ENCODE data around the gene JPT2. TPM values are rescaled to one million over a fixed set of nuclear protein-coding genes. Genes with fewer than 3 reads are reported as not detected.

JPT2 gene
- total RNA-seq, 1 experiment from 2014 or later: 200 TPM

- TF ChIP-seq CTCF (conservative IDR thresholded peaks at IDR 0.05; ENCODE audit: low read depth, low read length) (no peak), EZH2 (IDR thresholded peaks at IDR 0.05; ENCODE audit: borderline replicate concordance, low read depth, low read length, poor library complexity, severe bottlenecking) (no peak)
- H3K36me3 ChIP-seq (ENCODE audit: insufficient read depth, low read length, poor library complexity, severe bottlenecking): peaks cover 74% of the 10 kb centered on the region
- ChIA-PET POLR2A (ENCODE audit: low non-redundant PET) (no interaction called here), CTCF (no interaction called here)
- no peak overlapping the region for H3K4me3 ChIP-seq (ENCODE audit: low read depth, low read length, poor library complexity, severe bottlenecking)
- no peaks in the 10 kb centered on the region for H3K4me1 ChIP-seq (ENCODE audit: insufficient read depth, low read length, poor library complexity, severe bottlenecking)
- no peak for DNase-seq (ENCODE audit: low spot score)
- no peaks in the 10 kb centered on the region for H3K27me3 ChIP-seq (replicated peaks; ENCODE audit: insufficient read depth, low read depth, low read length, poor library complexity)
- H3K27ac ChIP-seq (ENCODE audit: low read depth, low read length, poor library complexity, severe bottlenecking): no peak overlapping the region
- no peaks in the 10 kb centered on the region for H3K9me3 ChIP-seq (ENCODE audit: low read depth, low read length, poor library complexity, severe bottlenecking)
- intact Hi-C loops (cut with micrococcal nuclease; ENCODE audit: unreplicated experiment): no loop called here
- no TSS peak for BruUV-seq (replicated peaks)
Observed at GRCh38 chr16:1670866-1671265, 7.2 kb upstream of the JPT2 start.

- ChIA-PET POLR2A (ENCODE audit: low non-redundant PET) (no interaction called here), CTCF (no interaction called here)
- Histone ChIP-seq H3K27me3 (replicated peaks; ENCODE audit: insufficient read depth, low read depth, low read length, poor library complexity) (no peaks in the 10 kb centered on the region), H3K9me3 (ENCODE audit: low read depth, low read length, poor library complexity, severe bottlenecking) (no peaks in the 10 kb centered on the region), H3K4me3 (ENCODE audit: low read depth, low read length, poor library complexity, severe bottlenecking) (no peak overlapping the region), H3K4me1 (ENCODE audit: insufficient read depth, low read length, poor library complexity, severe bottlenecking) (peaks cover 4% of the 10 kb centered on the region), H3K36me3 (ENCODE audit: insufficient read depth, low read length, poor library complexity, severe bottlenecking) (peaks cover 50% of the 10 kb centered on the region), H3K27ac (ENCODE audit: low read depth, low read length, poor library complexity, severe bottlenecking) (no peak overlapping the region)
- no TSS peak for BruUV-seq (replicated peaks)
- no peak for DNase-seq (ENCODE audit: low spot score)
- no peak for TF ChIP-seq CTCF (conservative IDR thresholded peaks at IDR 0.05; ENCODE audit: low read depth, low read length)
- TF ChIP-seq EZH2 (IDR thresholded peaks at IDR 0.05; ENCODE audit: borderline replicate concordance, low read depth, low read length, poor library complexity, severe bottlenecking): no peak
- intact Hi-C loops (cut with micrococcal nuclease; ENCODE audit: unreplicated experiment): no loop called here
Observed at GRCh38 chr16:1673424-1674151, 4.5 kb upstream of the JPT2 start.

- Histone ChIP-seq H3K27me3 (replicated peaks; ENCODE audit: insufficient read depth, low read depth, low read length, poor library complexity) (no peaks in the 10 kb centered on the region), H3K27ac (ENCODE audit: low read depth, low read length, poor library complexity, severe bottlenecking) (no peak overlapping the region), H3K9me3 (ENCODE audit: low read depth, low read length, poor library complexity, severe bottlenecking) (no peaks in the 10 kb centered on the region), H3K4me3 (ENCODE audit: low read depth, low read length, poor library complexity, severe bottlenecking) (no peak overlapping the region), H3K36me3 (ENCODE audit: insufficient read depth, low read length, poor library complexity, severe bottlenecking) (peaks cover 43% of the 10 kb centered on the region), H3K4me1 (ENCODE audit: insufficient read depth, low read length, poor library complexity, severe bottlenecking) (peaks cover 8% of the 10 kb centered on the region)
- POLR2A ChIA-PET (ENCODE audit: low non-redundant PET): interaction anchor here (0.6 kb wide), 1 partner anchor 634 kb away, joined by 11 read pairs; no protein-coding TSS in a partner anchor
- BruUV-seq (replicated peaks): no TSS peak
- intact Hi-C loops (cut with micrococcal nuclease; ENCODE audit: unreplicated experiment): no loop called here
- CTCF ChIA-PET: no interaction called here
- TF ChIP-seq CTCF (conservative IDR thresholded peaks at IDR 0.05; ENCODE audit: low read depth, low read length) (no peak), EZH2 (IDR thresholded peaks at IDR 0.05; ENCODE audit: borderline replicate concordance, low read depth, low read length, poor library complexity, severe bottlenecking) (no peak)
- DNase-seq (ENCODE audit: low spot score): no peak
Observed at GRCh38 chr16:1674306-1674705, 3.8 kb upstream of the JPT2 start.

Measured in A673 (cell line).